Stimulated activated naive CD8-positive, alpha-beta T cell treated with anti-CD3 and anti-CD28 coated beads, Interleukin-15, Interleukin-2, amounts not matched to agents 100 U/mL and 50 U/mL, for 24 hours (primary cell): ENCODE data around the gene ALAS1.

Source experiments
- ATAC-seq: fragments of 150-1000 bp; cut with Tn5 transposase; one replicate; pipeline ENCODE4 v1.10.0; 2021
- DNase-seq: peaks from one replicate; pipeline ENCODE4 v3.0.0; 2021

The ALAS1 gene

GRCh38 chr3:52220380-52221026, 22.5 kb downstream of the ALAS1 start:
- ATAC-seq = peak; percentile 63
- peak; percentile 93 for DNase-seq

- ATAC-seq = no peak
Measured at GRCh38 chr3:52221141-52221562, 23.2 kb downstream of the ALAS1 start.

DNA sequence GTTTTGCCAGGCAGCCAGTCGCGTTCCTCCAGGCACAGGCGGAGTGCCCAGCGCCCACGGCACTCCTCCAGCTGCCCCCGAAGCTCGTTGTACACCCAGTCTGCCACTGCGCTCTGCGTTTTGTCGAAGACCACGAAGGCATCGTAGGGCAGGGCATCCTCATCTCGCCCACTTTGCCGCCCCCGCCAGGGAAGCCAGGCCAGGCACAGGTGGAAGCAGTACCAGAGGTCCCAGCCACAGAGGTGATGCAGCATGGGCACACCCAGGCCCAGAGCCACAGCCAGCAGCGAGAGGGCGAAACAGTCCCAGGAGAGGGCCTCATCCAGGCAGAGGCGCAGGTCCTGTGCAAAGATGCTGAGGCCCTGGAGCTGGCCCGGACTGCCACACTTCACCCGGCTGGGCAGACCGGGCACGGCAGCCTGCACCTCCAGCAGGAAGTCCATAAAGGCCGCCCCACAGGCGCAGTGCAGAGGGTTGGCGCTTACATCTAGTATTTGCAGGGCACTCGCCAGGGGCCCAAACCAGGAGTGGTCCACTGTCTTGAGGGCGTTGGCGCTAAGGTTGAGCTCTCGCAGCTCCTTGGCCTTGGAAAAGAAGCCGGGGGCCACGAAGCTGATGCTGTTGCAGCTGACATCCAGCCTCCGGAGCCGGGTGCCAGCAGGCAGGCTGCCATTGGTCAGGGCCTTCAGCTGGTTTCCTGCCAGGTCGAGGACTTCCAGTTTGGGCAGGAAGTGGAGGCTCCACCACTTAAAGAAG, 23.8 kb downstream of the ALAS1 start:
- ATAC-seq = no peak
- DNase-seq = no peak

More at GRCh38 chr3:52221141-52221562, 23.2 kb downstream of the ALAS1 start:
- DNase-seq = no peak

DNA sequence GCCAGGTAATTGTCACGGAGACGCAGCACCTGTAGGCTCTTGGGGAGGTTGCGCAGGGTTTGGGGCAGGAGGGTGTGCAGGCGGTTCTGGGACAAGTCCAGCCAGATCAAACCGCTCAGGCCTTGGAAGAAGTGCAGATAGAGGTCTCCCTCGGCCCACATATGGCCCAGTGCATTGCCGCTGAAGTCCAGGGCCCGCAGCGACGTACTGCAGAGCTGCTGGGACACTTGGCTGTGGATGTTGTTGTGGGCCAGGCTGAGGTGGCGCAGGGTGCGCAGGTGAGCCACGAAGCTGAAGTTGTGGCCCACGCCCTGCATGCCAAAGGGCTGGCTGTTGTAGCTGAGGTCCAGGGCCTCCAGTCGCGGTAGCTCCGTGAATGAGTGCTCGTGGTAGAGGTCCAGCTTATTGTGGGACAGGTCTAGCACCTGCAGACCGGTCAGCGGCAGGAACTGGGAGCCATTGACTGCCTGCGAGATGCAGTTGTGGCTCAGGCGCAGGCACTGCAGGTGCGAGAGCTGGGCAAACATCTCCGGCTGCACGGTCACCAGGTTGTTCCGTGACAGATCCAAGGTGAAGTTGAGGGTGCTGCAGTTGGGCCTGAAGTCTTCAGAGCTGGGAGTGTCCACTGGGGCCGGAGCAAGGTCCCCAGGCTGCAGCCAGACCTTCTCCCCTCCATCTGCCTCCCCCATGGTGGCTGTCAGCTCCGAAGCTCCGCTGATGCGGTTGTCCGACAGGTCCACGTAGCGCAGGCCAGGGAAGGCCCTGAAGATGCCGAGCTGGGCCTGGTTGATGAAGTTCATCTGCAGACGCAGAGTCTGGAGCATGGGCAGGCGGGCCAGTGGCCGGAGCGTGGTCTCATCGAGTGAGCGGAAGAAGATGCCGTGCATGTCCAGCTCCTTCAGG, 24.6 kb downstream of the ALAS1 start:
- DNase-seq = no peak
- ATAC-seq = no peak

DNA sequence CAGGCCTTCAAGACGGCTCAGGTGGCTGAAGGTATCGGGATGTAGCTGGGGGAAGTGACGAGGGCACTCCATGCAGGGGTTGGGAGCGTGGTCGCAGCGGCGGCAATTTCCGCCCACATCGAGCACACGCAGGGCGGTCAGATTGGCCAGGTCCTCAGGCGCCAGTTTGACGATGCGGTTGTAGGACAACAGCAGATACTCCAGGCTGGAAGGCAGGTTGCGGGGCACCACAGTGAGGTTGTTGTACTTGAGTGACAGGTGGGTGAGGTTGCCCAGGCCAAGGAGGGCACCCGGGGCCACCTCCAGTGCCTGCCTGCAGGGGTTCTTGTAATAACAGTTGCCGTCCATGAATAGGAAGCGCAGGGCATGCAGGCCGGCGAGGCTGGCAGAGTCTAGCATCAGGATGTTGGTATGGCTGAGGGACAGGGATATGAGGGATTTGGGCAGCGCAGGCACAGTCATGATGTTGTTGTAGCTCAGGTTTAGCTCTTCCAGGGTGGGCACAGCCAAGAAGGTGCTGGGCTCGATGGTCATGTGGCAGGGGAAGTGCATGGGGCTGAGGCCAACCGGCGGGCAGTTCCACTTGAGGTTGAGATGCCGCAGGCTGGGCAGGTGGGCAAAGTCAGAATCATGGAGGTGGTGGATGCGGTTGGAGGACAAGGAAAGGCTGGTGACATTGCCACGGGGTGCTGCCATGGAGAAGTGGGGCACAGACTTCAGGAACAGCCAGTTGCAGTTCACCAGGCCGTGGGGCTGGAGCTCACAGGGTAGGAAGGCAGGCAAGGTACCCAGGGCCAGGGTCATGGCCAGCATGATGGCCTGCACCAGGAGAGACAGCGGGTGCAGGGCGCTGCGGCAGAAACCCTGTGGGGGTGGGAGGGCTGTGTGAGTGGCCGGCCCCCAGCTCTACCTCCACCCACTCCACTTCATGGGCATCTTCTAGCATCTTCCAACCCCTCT, 25.8 kb downstream of the ALAS1 start:
- ATAC-seq (no peak), DNase-seq (no peak)

DNA sequence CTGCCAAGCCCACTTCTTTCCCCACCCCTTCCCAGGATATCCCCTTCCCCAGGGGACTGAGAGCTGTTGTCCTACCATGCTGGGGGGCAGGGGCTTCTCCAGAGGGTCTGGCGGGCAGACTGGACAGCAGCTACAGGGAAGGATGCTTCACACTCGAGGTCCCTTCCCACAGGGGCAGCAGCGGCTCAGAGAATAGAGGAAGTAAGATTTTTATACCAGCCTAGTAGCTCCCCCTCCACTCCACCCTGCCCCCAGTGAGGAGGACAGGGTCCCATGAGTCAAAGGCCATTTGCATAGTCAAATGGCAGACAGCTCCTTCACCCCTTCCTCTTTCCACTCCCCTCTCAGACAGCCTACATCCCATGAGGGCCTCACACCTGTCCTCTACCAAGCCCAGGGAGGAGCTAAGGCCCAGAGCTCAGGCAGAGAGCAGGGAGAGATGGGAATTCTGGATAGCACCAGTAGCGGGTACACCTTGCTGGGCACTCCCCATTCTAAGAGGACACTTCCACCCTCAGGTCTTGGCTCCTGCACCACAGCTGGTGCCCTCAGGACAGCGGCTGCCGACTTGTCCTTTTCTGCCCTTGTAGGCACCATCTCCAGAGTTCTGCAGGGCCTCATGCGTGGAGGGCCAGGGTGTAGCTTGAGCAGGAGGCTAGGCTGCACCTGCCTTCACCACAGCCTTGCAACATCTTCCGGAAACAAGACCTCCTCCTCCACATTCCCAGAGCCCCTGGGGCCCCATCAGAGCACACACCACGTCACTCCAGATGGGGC, 27.7 kb downstream of the ALAS1 start, which contains the start of gene TLR9:
TLR9 (minus strand) TSS at position 194 of the 777 bp plus-strand sequence; CDS start at position 78, 116 bp downstream.
- ATAC-seq (peak; percentile 68), DNase-seq (peak; percentile 59)

GRCh38 chr3:52226229-52226817, 28.4 kb downstream of the ALAS1 start:
- ATAC-seq (no peak), DNase-seq (no peak)

DNA sequence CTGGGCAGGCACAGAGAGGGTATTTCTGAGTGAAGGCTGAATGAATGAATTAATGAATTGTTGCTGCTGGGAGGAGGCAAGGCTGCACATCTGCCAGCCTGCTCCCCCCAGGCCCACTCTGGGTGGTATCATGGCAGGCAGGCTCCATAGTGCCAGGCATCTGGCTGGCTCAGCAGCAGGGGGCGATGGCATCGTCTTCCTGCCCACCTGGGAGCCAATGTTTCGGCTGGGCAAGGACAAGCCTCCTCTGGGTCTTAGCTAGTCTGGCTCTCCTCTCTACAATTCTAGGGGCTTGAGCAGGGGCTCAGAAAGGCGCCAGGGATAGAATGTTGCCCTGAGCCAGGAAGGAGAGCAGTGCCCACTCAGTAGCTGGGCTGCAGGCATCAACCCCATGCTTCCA, 29.2 kb downstream of the ALAS1 start:
- ATAC-seq = no peak

DNA sequence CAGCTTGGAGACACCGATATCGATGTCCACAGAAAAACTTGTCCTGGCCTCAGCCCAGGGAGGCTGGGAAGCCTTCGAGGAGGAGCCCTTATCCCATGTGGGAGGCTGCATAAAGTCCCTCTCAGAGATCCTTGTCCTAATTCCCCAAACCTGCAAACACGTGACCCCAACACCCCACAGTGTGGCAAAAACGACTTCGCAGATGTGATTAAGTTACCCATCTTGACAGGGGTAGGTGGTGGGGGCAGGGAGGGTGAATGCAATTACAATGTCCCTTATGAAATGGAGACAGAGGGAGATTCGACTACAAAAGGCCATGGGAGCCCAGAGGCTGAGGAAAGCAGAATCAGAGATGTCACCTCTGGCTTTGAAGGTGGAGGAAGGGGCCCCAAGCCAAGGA, 29.8 kb downstream of the ALAS1 start:
- ATAC-seq = no peak
- DNase-seq = no peak

More for the DNA sequence above, 29.2 kb downstream of the ALAS1 start:
- DNase-seq = no peak

DNA sequence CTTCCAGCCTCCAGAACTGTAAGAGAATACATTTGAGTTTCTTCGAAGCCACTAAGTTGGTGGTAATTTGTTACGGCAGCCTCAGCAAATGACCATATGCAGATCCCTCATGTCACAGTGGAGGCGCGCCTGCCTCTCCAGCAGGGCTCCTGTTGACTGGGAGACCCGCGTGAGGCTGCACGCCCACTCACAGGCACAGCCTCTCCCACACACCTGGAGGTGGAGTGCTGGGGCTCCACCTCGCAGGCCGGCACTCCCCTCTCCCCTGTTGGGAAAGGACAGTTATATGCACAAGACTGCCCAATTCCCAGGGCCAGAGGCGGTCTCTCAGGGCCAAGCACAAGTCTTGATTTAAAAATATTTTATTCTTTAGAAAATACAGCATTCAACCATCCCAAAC, 30.3 kb downstream of the ALAS1 start:
- DNase-seq = no peak
- ATAC-seq = no peak

DNA sequence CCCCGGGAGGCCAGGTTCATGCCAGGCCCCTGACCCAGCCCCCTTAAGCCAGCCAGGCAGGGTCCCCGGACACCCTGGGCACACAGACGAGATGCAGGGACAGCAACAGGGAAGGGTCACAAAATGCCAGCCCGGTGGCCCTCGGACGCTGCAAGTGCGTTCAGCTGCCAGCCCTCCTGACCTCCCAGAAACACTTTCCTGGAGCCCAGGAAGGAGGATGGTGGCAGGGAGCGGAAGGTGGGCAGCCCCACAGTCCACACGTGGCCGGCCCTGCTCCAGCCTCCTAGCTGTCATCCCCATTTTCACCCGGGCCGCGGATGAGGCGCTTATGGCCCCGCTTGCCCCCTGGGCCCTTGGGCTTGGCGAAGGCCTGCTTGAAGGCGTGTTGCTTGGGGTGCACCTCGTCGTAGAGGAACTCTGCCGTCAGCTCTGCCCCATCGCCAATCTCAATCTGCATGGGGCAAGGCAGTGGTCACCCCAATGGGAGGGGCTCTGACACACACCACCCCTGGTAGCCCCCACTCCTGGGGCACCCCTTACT, 30.9 kb downstream of the ALAS1 start:
- ATAC-seq = no peak

DNA sequence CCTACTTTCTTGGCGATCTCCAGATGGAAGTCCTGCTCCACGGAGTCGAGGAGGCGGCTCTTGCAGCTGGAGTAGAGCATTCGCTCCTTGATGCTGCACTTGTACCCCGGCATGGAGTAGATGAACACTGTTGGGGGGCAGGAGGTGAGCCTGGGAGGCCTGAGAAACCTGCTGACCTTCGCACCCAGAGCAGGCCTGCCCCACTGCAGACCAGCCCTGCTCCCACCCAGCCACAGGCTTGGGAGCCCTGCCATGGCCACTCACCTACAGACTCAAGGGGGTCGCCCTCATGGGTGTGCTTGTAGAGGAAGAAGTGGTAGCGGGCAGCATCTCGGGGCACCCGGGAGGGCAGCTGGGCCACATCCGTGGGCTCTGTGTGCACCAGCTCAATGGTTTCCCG, 31.7 kb downstream of the ALAS1 start:
- no peak for DNase-seq
- no peak for ATAC-seq

More for the DNA sequence above, 30.9 kb downstream of the ALAS1 start:
- DNase-seq = no peak

- DNase-seq = no peak
- ATAC-seq = no peak
Measured at GRCh38 chr3:52230461-52230860, 32.5 kb downstream of the ALAS1 start.

DNA sequence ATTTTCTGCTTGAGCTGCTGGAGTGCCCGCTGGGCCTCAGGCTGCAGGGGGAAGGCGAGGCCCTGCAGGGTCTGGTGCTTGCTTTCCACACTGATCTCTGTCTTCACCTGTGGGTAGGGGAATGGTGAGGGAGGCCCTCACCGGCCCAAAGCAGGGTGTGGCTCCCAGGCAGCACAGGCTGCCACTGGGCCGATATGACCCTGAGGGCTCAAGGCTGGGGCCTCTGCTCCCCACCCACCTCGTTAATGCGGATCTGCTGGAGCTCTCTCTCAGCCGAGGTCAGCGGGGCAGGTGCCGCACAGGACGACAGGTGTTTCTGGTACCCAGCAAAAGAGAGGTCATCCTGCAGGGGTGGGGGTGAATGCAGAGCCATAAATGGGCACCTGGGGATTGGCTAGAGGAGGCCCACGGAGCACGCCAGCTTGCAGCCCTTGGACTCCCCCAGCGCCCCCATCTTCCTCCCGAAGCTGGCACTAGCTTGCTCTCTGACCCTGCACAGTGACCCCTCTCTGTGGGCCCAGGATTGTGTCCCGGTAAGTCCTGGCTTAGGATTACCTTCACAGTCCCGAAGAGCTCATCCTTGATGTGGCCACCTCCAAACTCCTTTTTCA, 33.0 kb downstream of the ALAS1 start:
- ATAC-seq = no peak
- DNase-seq = no peak

GRCh38 chr3:52231502-52232278, 33.7 kb downstream of the ALAS1 start:
- DNase-seq = peak; percentile 95
- peak; percentile 76 for ATAC-seq

GRCh38 chr3:52232279-52233107, 34.5 kb downstream of the ALAS1 start:
- no peak for ATAC-seq
- DNase-seq = no peak

DNA sequence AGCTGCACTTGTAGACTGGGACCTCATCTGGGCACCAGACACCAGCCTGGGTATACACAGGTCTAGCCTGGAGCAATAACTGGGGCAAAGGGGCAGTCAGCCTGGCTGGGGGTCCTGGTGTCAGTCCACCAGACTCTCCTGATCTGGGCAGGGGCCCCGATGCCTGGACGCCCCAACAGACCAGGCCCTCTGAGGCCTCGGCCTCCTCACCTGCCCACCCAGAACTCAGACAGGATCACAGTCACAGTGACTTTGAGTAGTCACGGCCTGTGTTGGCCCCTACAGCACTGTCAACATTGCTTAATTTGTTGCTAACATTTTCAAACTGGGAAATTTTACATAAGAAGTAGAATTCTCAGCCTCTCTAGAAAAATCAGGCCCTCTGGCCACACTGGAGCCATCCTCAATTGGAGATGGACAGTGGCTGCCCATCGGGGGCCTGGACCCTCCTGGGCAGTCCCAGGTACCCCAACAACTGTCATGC, 35.2 kb downstream of the ALAS1 start:
- no peak for ATAC-seq
- DNase-seq = no peak

DNA sequence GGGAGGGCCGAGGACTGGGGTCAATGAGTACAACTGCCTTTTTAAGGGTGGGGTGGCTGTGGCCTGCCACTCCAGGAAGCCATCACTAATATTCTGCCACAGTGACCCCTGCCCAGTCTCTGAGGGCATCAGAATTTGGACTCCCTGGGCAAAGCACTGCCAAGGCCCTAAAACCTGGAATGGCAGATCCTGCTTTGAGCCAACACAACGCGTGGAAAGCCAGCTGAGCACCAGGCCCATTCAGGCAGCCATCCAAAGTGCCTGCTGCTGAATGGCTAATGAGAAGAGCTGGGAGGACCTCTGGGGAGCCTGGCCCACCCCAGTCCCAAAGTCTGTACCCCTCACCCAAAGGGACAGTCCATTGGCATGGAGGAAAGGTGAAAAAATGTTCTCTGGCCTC, 36.0 kb downstream of the ALAS1 start:
- ATAC-seq (no peak), DNase-seq (no peak)
